Activated CD4-positive, alpha-beta T cell treated with anti-CD3 and anti-CD28 coated beads, Interleukin-2, Interleukin-6, amounts not matched to agents 100 ng/mL and 50 ng/mL, durations not matched to agents 16 hours and 8 hours (primary cell): Measurements from ENCODE around the gene ST3GAL3.

Source experiments
- DNase-seq: peaks from one replicate; pipeline ENCODE4 v3.0.0-alpha.2; 2020

ST3GAL3 gene

GRCh38 chr1:43789604-43790550 is 82.5 kb downstream of the ST3GAL3 start:
- peak; percentile 10 for DNase-seq

- DNase-seq: no peak
Measured at GRCh38 chr1:43791243-43791642, 83.9 kb downstream of the ST3GAL3 start.

- DNase-seq: no peak
Measured at GRCh38 chr1:43796111-43796581, 88.8 kb downstream of the ST3GAL3 start.

GRCh38 chr1:43797891-43798290 is 90.6 kb downstream of the ST3GAL3 start:
- no peak for DNase-seq

GRCh38 chr1:43799656-43800635 is 92.6 kb downstream of the ST3GAL3 start:
- no peak for DNase-seq

GRCh38 chr1:43800771-43801170 is 93.4 kb downstream of the ST3GAL3 start:
- no peak for DNase-seq

- DNase-seq: no peak
Measured at GRCh38 chr1:43801203-43801602, 93.9 kb downstream of the ST3GAL3 start.

- DNase-seq: no peak
Measured at GRCh38 chr1:43802356-43802980, 95.1 kb downstream of the ST3GAL3 start.

- no peak for DNase-seq
Measured at GRCh38 chr1:43803105-43803504, 95.8 kb downstream of the ST3GAL3 start.

GRCh38 chr1:43803646-43804045 is 96.3 kb downstream of the ST3GAL3 start:
- DNase-seq: no peak

GRCh38 chr1:43804569-43804968 is 97.2 kb downstream of the ST3GAL3 start:
- no peak for DNase-seq

- no peak for DNase-seq
Measured at GRCh38 chr1:43805340-43805739, 98.0 kb downstream of the ST3GAL3 start.

- DNase-seq: no peak
Measured at GRCh38 chr1:43806183-43806582, 98.8 kb downstream of the ST3GAL3 start.

GRCh38 chr1:43809097-43809673 is 101.8 kb downstream of the ST3GAL3 start:
- DNase-seq: no peak

- DNase-seq: no peak
Measured at GRCh38 chr1:43812579-43812978, 105.2 kb downstream of the ST3GAL3 start.

GRCh38 chr1:43814401-43814800 is 107.1 kb downstream of the ST3GAL3 start:
- no peak for DNase-seq

- DNase-seq: no peak
Measured at GRCh38 chr1:43817304-43817939, 110.1 kb downstream of the ST3GAL3 start.

GRCh38 chr1:43818691-43819090 is 111.4 kb downstream of the ST3GAL3 start:
- DNase-seq: no peak

GRCh38 chr1:43819357-43819756 is 112.0 kb downstream of the ST3GAL3 start:
- no peak for DNase-seq

GRCh38 chr1:43821471-43821870 is 114.1 kb downstream of the ST3GAL3 start:
- DNase-seq: no peak

- DNase-seq: no peak
Measured at GRCh38 chr1:43822040-43822690, 114.8 kb downstream of the ST3GAL3 start.
